Measurements from ENCODE around the gene MIA. TPM values are rescaled to one million over a fixed set of nuclear protein-coding genes. Genes with fewer than 3 reads are reported as not detected.
"Not testable (repeated sequence)": the region's sequence is repeated elsewhere in the genome, so short reads cannot be mapped to it uniquely, and the experiment has no call there.

Gene MIA
- total RNA-seq, 1 donor from 2014 or later: not detected

DNA sequence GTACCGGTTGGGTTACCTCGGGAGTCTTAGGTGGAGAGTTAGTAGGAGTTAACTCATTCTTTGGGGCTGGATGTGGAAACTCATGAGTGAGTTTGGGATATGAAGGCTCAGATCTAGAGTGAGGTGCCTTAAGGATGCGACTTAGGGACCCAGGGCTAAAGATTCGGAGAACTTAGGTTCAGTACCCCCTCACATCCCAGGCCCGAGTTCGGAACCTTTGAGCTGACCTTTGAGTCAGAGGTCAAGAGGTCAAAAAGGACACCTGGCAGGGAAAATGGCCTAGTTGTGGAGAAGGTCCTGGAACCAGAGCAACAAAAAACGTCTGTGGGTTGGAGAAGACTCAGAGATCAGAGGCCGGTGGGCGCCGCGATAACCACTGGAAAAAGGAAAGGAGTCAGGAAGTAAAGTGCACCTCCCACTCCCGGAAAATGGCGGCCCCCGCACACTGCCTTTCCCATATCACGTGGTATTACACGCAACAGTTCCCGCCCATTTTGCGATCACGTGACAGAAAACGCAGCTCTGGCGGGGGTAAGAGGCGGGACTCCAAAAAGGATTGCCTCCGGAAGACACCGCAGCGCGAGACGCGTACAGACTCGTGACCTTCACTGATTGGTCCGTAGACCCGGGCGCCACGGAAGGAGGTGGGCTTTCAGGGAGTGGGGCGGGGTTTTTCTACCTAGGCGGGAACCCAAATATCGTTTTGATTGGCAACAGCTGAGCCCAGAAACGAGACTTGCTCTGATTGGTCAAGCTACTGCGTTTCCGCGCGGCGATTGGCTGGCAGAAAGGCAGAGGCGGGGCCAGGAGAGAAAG, 25.1 kb upstream of the MIA start, which contains the start of gene ACTMAP:
ACTMAP (minus strand) TSS at position 420 of the 816 bp plus-strand sequence. CDS start 674 bp downstream, outside the sequence.
- DNase-seq (ENCODE audit: low spot score in 2 of 2): peak; percentile 93 to 98
- FAIRE-seq: peak; percentile 99

- no peak for FAIRE-seq
- DNase-seq (ENCODE audit: low spot score in 2 of 2): peak; percentile 79 to 88
Measured at GRCh38 chr19:40750874-40751537, 24.3 kb upstream of the MIA start, which contains the start of gene SNRPA. SNRPA (plus strand) TSS chr19:40751203; CDS start chr19:40751409, 206 bp downstream.

GRCh38 chr19:40752257-40752781, 23.0 kb upstream of the MIA start:
- DNase-seq (ENCODE audit: low spot score in 2 of 2) (no peak), FAIRE-seq (no peak)

- DNase-seq (ENCODE audit: low spot score in 2 of 2): no peak
- no peak for FAIRE-seq
Measured at GRCh38 chr19:40754611-40755247, 20.6 kb upstream of the MIA start.

DNA sequence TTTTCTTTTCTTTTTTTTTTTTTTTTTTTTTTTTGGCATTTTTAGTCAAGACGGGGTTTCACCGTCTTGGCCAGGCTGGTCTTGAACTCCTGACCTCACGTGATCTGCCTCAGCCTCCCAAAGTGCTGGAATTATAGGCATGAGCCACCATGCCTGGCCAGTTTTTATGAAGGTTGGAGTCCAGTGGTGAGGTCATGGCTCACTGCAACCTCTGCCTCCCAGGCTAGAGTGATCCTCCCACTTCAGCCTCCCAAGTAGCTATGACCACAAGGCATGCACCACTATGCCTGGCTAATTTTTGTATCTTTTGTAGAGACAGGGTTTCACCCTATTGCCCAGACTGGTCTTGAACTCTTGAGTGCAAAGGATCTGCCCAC, 20.1 kb upstream of the MIA start:
- FAIRE-seq (no peak), DNase-seq (ENCODE audit: low spot score in 2 of 2) (no peak)

DNA sequence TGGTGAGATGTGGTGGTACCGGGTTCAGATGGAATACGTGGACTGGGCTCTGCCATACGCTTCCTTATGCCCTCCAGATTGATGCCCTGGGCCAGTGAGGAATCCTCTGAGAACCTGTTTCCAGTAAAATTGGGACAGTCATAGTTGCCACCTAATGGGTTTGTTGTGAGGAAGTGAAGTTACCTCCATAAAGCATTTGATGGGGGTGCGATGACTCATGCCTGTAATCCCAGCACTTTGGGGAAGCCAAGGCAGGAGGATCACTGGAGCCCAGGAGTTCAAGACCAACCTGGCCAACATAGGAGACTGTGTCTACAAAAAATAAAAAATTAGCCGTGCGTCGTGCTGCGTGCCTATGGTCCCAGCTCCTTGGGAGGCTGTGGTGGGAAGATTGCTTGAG, 19.5 kb upstream of the MIA start:
- no peak for FAIRE-seq

GRCh38 chr19:40756502-40757110, 18.7 kb upstream of the MIA start:
- FAIRE-seq: no peak

More for the DNA sequence above, 19.5 kb upstream of the MIA start:
- no peak for DNase-seq (ENCODE audit: low spot score in 2 of 2)

DNA sequence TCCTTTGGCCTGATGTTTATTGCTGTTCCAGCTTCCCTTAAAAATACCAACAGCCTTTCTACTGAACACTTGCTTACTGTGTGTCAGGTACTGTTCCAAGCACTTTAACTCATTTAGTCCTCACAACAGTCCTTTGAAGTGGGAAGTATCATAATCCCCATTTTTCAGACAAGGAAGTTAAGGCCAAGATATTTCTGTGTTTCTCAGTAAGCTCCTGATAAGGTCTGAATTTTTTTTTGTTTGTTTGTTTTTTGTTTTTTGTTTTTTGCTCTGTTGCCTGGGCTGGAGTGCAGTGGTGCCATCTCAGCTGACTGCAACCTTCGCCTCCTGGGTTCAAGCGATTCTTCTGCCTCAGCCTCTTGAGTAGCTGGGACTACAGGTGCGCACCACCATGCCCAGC, 16.8 kb upstream of the MIA start:
- FAIRE-seq (no peak), DNase-seq (ENCODE audit: low spot score in 2 of 2) (no peak)

More at GRCh38 chr19:40756502-40757110, 18.7 kb upstream of the MIA start:
- no peak for DNase-seq (ENCODE audit: low spot score in 2 of 2)

- FAIRE-seq (no peak), DNase-seq (ENCODE audit: low spot score in 2 of 2) (no peak)
Measured at GRCh38 chr19:40759352-40759751, 16.0 kb upstream of the MIA start.

DNA sequence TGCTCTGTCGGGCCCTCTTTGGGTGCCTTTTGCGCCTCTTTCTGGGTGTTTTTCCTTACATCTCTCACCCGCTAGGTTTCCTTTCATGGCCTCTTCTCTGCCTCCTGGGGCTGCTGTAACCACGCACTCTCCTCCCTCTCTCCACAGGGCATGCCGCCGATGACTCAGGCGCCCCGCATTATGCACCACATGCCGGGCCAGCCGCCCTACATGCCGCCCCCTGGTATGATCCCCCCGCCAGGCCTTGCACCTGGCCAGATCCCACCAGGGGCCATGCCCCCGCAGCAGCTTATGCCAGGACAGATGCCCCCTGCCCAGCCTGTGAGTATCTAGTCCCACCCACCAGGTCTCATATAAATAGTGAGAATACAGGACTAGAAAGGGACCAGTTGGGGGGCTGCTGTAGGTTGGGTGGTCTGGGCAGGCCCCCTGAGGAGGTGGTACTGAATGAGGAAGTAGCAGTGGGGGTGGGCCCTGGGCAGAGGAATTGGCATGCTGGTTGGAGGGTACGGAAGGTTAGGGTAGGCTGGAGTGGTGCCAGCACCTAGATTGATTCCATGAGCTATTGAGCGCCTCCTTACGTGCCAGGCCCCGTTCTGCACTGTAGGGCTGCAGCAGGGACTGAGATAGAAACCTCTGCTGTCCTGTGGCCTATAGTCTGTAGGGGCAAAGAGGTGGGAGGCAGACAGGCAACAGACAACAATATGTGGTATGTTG, 12.4 kb upstream of the MIA start:
- DNase-seq (ENCODE audit: low spot score in 2 of 2) (no peak), FAIRE-seq (no peak)

DNA sequence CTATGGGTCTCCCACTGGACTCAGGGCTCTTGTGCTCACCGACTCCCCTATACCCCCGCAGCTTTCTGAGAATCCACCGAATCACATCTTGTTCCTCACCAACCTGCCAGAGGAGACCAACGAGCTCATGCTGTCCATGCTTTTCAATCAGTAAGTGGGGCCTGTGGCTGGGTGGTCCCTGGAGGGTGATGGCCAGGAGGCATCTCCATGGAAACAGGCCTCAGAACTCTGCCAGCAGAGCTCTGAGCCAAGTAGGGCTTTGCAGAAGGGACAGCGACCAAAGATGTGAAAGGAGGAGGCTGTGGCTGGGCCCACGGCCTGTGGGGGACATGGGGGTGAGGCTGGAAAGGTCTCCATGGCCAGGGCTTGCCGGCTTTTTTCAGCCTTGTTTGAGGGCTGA, 11.8 kb upstream of the MIA start:
- FAIRE-seq (no peak), DNase-seq (ENCODE audit: low spot score in 2 of 2) (no peak)

- no peak for DNase-seq (ENCODE audit: low spot score in 2 of 2)
- no peak for FAIRE-seq
Measured at GRCh38 chr19:40763963-40764362, 11.4 kb upstream of the MIA start.

- not testable (repeated sequence) for FAIRE-seq; DNase-seq (ENCODE audit: low spot score in 2 of 2)
Measured at GRCh38 chr19:40766385-40766784, 8.9 kb upstream of the MIA start.

- no peak for DNase-seq (ENCODE audit: low spot score in 2 of 2)
- FAIRE-seq: no peak
Measured at GRCh38 chr19:40768869-40769268, 6.5 kb upstream of the MIA start.

- DNase-seq (ENCODE audit: low spot score in 2 of 2); FAIRE-seq: not testable (repeated sequence)
Measured at GRCh38 chr19:40771101-40771862, 4.0 kb upstream of the MIA start.

- no peak for FAIRE-seq
- DNase-seq (ENCODE audit: low spot score in 2 of 2): no peak
Measured at GRCh38 chr19:40775632-40776022, 306 bp downstream of the MIA start.

GRCh38 chr19:40776364-40776763, 1.0 kb downstream of the MIA start:
- DNase-seq (ENCODE audit: low spot score in 2 of 2): no peak
- FAIRE-seq: no peak

- no peak for FAIRE-seq
- DNase-seq (ENCODE audit: low spot score in 2 of 2): peak; percentile 80 to 86
Measured at GRCh38 chr19:40776932-40777644, 1.8 kb downstream of the MIA start.

- no peak for DNase-seq (ENCODE audit: low spot score in 2 of 2)
- no peak for FAIRE-seq
Measured at GRCh38 chr19:40777645-40777936, 2.3 kb downstream of the MIA start.

Measured in frontal cortex (tissue), 4 donors.